ENCODE results near the gene CLSTN1. TPM values are rescaled to one million over a fixed set of nuclear protein-coding genes. Genes with fewer than 3 reads are reported as not detected.

The CLSTN1 gene
- total and polyA plus RNA-seq, 10 of the 15 experiments (the other 5 are each of a cell fraction or from before 2014, with no cell fraction given): 2.7 to 64.4 (median 23.2) TPM

DNA sequence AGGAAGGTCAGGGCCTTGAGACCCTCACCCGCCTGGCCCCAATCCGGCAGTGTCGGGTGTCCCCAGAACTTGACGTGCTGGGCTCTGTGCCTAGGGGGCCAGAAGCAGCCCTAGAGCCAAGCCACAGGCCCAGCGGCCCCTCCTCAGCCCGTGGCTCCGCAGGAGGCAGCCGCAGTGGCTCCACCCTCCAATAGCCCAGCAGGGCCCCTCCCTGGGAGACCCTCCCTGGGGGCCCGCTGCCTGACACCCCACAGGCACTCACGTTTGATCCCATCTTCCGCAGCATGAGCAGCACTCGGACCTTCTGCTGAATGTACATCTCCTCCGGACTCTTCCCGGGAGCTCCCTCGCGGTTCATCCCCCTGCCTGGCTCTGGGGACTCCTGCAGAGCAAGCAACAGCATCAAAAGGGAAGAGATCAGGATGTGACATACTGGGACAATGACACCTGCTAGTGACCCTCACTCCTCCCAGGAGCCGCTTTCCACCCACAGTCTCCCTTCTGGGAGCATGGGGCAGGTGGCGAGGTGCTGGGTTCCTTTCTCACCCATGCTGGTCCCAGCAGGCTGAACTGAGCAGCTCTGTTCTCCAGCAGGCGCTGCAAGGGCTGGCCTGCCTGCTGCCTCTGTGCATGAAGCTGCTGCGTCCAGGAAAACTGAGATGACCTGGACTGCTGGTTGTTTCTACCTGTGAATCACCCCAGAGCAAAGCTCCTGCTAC, 48.1 kb upstream of the CLSTN1 start (continued):
- TF ChIP-seq ZBTB11 (CRISPR knock-in tag; IDR thresholded peaks at IDR 0.05) (no peak), HCFC1 (IDR thresholded peaks at IDR 0.05; ENCODE audit: low read length) (no peak), NFYB (IDR thresholded peaks at IDR 0.05; ENCODE audit: insufficient read depth, low read depth, low read length) (no peak), TCF3 (IDR thresholded peaks at IDR 0.05; ENCODE audit: borderline replicate concordance, insufficient read depth, low read depth, low read length) (no peak), CHD2 (IDR thresholded peaks at IDR 0.05; ENCODE audit: borderline replicate concordance, low read depth, low read length) (no peak), NBN (IDR thresholded peaks at IDR 0.05) (no peak), IKZF2 (IDR thresholded peaks at IDR 0.05) (no peak), ZNF622 (IDR thresholded peaks at IDR 0.05) (no peak), CREB1 (IDR thresholded peaks at IDR 0.05; ENCODE audit: low read depth) (no peak)
- TF ChIP-seq, protein P1, sequence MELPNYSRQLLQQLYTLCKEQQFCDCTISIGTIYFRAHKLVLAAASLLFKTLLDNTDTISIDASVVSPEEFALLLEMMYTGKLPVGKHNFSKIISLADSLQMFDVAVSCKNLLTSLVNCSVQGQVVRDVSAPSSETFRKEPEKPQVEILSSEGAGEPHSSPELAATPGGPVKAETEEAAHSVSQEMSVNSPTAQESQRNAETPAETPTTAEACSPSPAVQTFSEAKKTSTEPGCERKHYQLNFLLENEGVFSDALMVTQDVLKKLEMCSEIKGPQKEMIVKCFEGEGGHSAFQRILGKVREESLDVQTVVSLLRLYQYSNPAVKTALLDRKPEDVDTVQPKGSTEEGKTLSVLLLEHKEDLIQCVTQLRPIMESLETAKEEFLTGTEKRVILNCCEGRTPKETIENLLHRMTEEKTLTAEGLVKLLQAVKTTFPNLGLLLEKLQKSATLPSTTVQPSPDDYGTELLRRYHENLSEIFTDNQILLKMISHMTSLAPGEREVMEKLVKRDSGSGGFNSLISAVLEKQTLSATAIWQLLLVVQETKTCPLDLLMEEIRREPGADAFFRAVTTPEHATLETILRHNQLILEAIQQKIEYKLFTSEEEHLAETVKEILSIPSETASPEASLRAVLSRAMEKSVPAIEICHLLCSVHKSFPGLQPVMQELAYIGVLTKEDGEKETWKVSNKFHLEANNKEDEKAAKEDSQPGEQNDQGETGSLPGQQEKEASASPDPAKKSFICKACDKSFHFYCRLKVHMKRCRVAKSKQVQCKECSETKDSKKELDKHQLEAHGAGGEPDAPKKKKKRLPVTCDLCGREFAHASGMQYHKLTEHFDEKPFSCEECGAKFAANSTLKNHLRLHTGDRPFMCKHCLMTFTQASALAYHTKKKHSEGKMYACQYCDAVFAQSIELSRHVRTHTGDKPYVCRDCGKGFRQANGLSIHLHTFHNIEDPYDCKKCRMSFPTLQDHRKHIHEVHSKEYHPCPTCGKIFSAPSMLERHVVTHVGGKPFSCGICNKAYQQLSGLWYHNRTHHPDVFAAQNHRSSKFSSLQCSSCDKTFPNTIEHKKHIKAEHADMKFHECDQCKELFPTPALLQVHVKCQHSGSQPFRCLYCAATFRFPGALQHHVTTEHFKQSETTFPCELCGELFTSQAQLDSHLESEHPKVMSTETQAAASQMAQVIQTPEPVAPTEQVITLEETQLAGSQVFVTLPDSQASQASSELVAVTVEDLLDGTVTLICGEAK (IDR thresholded peaks at IDR 0.05; ENCODE audit: borderline replicate concordance): no peak
